GM23338 (cell line): ENCODE data around the gene FOXP4. TPM values are rescaled to one million over a fixed set of nuclear protein-coding genes. Genes with fewer than 3 reads are reported as not detected.
A peak's percentile ranks its signal among the peaks of the same experiment; 100 is the strongest.

Experiments
- ATAC-seq: fragments of 200-7000 bp; cut with Tn5 transposase; 3 replicates; pipeline ENCODE4 v1.9.1; 2020
- DNase-seq: peaks from one replicate; pipeline ENCODE4 v3.0.0-alpha.2; 2015; ENCODE audit warnings: low spot score
- H2AFZ ChIP-seq: fragments of 200-600 bp; sonication (generic); 2 replicates; pipeline ENCODE4 v1.8.0; 2016; ENCODE audit warnings: antibody characterized with exemption, mild to moderate bottlenecking, moderate library complexity
- H3F3A ChIP-seq: fragments of 200-600 bp; sonication (generic); replicated peaks from 2 replicates; pipeline ENCODE4 v1.8.0; 2017; ENCODE audit warnings: antibody characterized with exemption, mixed run types, low read depth
- H3K27ac ChIP-seq: fragments of 200-600 bp; sonication (generic); 2 replicates; pipeline ENCODE4 v1.6.1; 2016; ENCODE audit warnings: low read depth
- H3K27me3 ChIP-seq: fragments of 200-600 bp; sonication (generic); 2 replicates; pipeline ENCODE4 v1.8.0; 2016; ENCODE audit warnings: mild to moderate bottlenecking, mixed run types, moderate library complexity; ENCODE audit not compliant: insufficient read depth
- H3K36me3 ChIP-seq: fragments of 200-600 bp; sonication (generic); 2 replicates; pipeline ENCODE4 v1.8.0; 2016; ENCODE audit warnings: mild to moderate bottlenecking; ENCODE audit not compliant: insufficient read depth
- H3K4me1 ChIP-seq: fragments of 200-600 bp; sonication (generic); 2 replicates; pipeline ENCODE4 v1.8.0; 2016; ENCODE audit warnings: mild to moderate bottlenecking, moderate library complexity; ENCODE audit not compliant: insufficient read depth
- H3K4me2 ChIP-seq: fragments of 200-600 bp; sonication (generic); 2 replicates; pipeline ENCODE4 v1.7.1; 2017; ENCODE audit warnings: mixed run types
- H3K4me3 ChIP-seq: fragments of 200-600 bp; sonication (generic); 2 replicates; pipeline ENCODE4 v1.6.1; 2016; ENCODE audit warnings: mixed run types
- H3K79me2 ChIP-seq: fragments of 200-600 bp; sonication (generic); replicated peaks from 2 replicates; pipeline ENCODE4 v1.8.0; 2017; ENCODE audit warnings: mild to moderate bottlenecking; ENCODE audit not compliant: insufficient read depth
- H3K9me2 ChIP-seq: fragments of 200-600 bp; sonication (generic); 2 replicates; pipeline ENCODE4 v1.8.0; 2017; ENCODE audit not compliant: insufficient read depth
- H4K20me1 ChIP-seq: fragments of 200-600 bp; sonication (generic); replicated peaks from 2 replicates; pipeline ENCODE4 v1.8.0; 2017; ENCODE audit warnings: mild to moderate bottlenecking; ENCODE audit not compliant: insufficient read depth
- H3K27ac Mint-ChIP-seq: 2 replicates; pipeline ENCODE4 v1.8.0; 2020; ENCODE audit warnings: inconsistent platforms, mild to moderate bottlenecking, moderate library complexity, mixed read lengths
- H3K27me3 Mint-ChIP-seq: 3 replicates; pipeline ENCODE4 v1.8.0; 2022; ENCODE audit warnings: low read depth, mild to moderate bottlenecking, moderate library complexity, mixed read lengths, inconsistent platforms; ENCODE audit not compliant: insufficient read depth, poor library complexity
- H3K36me3 Mint-ChIP-seq: 3 replicates; pipeline ENCODE4 v1.8.0; 2021; ENCODE audit warnings: low read depth, mild to moderate bottlenecking, inconsistent platforms, moderate library complexity, mixed read lengths
- H3K4me1 Mint-ChIP-seq: 3 replicates; pipeline ENCODE4 v1.8.0; 2020; ENCODE audit warnings: mild to moderate bottlenecking, inconsistent platforms, mixed read lengths
- H3K4me3 Mint-ChIP-seq: 3 replicates; pipeline ENCODE4 v1.8.0; 2021; ENCODE audit warnings: moderate library complexity, mild to moderate bottlenecking, inconsistent platforms, mixed read lengths
- H3K9me3 Mint-ChIP-seq: 3 replicates; pipeline ENCODE4 v1.8.0; 2020; ENCODE audit warnings: moderate library complexity, mild to moderate bottlenecking, inconsistent platforms, mixed read lengths
- CREB1 ChIP-seq: fragments of 250-450 bp; sonication (Bioruptor Pico); IDR thresholded peaks from 2 replicates; pipeline ENCODE4 v1.5.0; 2020; ENCODE audit warnings: low read depth, mild to moderate bottlenecking, moderate library complexity
- EZH2 ChIP-seq: fragments of 200-600 bp; sonication (generic); IDR thresholded peaks from one replicate; pipeline ENCODE4 v1.8.0; 2017; ENCODE audit warnings: antibody characterized with exemption, mild to moderate bottlenecking, low read depth; ENCODE audit not compliant: unreplicated experiment
- EZH2phosphoT487 ChIP-seq: fragments of 200-600 bp; sonication (generic); IDR thresholded peaks from one replicate; pipeline ENCODE4 v1.8.1; 2018; ENCODE audit warnings: antibody characterized with exemption; ENCODE audit not compliant: unreplicated experiment
- JUNB ChIP-seq: IDR thresholded peaks from one replicate; pipeline ENCODE4 v1.6.1; 2016; ENCODE audit warnings: antibody characterized with exemption; ENCODE audit not compliant: unreplicated experiment
- NANOG ChIP-seq: IDR thresholded peaks from 2 replicates; pipeline ENCODE4 v1.6.1; 2016; ENCODE audit warnings: antibody characterized with exemption, borderline replicate concordance
- POLR2AphosphoS5 ChIP-seq: IDR thresholded peaks from 2 replicates; pipeline ENCODE4 v1.6.1; 2016; ENCODE audit warnings: antibody characterized with exemption, low read depth
- STAT1 ChIP-seq: IDR thresholded peaks from one replicate; pipeline ENCODE4 v1.6.1; 2016; ENCODE audit warnings: antibody characterized with exemption; ENCODE audit not compliant: unreplicated experiment
- ZNF114 ChIP-seq: fragments of 250-450 bp; sonication (Bioruptor Pico); IDR thresholded peaks from 2 replicates; pipeline ENCODE4 v1.5.0; 2020; ENCODE audit warnings: mild to moderate bottlenecking, moderate library complexity
- ZNF331 ChIP-seq: fragments of 250-450 bp; sonication (Bioruptor Pico); IDR thresholded peaks from 2 replicates; pipeline ENCODE4 v1.5.0; 2020; ENCODE audit warnings: low read depth, mild to moderate bottlenecking, moderate library complexity
- polyA plus RNA-seq: library from polyadenylated mRNA; unstranded; fragments of >200 nt; fragmentation: Nextera tagmentation; extraction: Ambion mirVana; gene quantifications from 2 replicates; pipeline ENCODE4 v1.2.1, GENCODE V29; 2016
- total RNA-seq: library from RNA; depleted of rRNA; stranded (reverse); fragments of >200 nt; shearing (Covaris generic); gene quantifications from 2 replicates; pipeline ENCODE4 v1.2.3, GENCODE V29; 2014
- TF ChIP-seq, protein P1 (sequence below): IDR thresholded peaks from 2 replicates; pipeline ENCODE4 v1.6.1; 2016; ENCODE audit warnings: antibody characterized with exemption
- TF ChIP-seq, protein P2 (sequence below): IDR thresholded peaks from one replicate; pipeline ENCODE4 v1.6.1; 2018; ENCODE audit warnings: antibody characterized with exemption; ENCODE audit not compliant: unreplicated experiment
- TF ChIP-seq, protein P3 (sequence below): fragments of 250-450 bp; sonication (Bioruptor Pico); IDR thresholded peaks from 2 replicates; pipeline ENCODE4 v1.5.0; 2020; ENCODE audit warnings: mild to moderate bottlenecking, moderate library complexity

The FOXP4 gene
- total and polyA plus RNA-seq, 2 experiments from 2014 or later, result 5.1 to 13.5 TPM

DNA sequence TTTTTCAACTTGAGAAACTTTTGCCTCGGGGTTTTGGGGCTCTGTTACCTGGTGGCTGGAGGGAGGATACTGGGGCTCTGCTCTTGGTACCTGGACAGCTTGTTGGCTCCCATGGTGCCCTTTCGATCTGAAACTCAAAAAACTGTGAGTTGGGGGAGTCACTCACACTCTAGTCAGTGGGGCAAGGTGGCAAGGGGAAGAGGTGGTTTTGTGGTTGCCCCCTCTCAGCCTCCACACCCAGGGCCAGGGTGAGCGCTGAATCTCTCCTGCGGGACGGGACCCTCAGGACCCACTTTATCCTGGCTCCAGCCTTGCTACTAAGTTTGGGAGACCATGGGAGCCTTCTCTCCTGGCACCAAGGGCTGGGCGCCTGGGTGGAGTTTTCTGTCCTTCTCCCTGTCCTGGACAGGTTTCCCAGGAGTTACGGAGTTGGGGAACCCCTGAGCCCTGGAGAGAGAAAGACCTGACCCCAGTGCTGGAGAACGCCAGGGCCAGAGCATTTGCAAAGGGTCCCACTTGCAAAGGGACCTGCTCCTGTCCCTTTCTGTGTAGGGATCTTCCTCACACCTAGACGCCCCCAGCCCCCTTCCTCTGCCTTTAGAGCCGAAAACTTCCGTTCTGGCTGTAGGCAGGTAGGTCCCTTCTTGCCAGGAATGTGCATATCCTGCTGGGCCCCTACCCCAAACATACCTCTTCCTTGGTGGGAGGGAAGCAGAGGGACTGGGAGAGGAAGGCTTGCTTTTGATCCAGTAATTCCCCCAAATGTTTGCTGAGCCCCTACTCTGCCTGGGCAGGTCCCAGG lies 2.9 kb downstream of the FOXP4 start:
- Histone ChIP-seq H3K79me2 (peaks cover 58% of the 10 kb centered on the region), H4K20me1 (peaks cover 8% of the 10 kb centered on the region; the same call in 1 of the 2 replicates)
- peak; percentile 3 for ATAC-seq

More for the DNA sequence above, 2.9 kb downstream of the FOXP4 start:
- Mint-ChIP-seq H3K4me3 (peak overlapping the region; percentile 94), H3K9me3 (no peaks in the 10 kb centered on the region; the same call in 2 of the 3 replicates), H3K36me3 (peaks cover 21% of the 10 kb centered on the region), H3K27ac (no peak overlapping the region), H3K4me1 (peaks cover 68% of the 10 kb centered on the region), H3K27me3 (peaks cover 80% of the 10 kb centered on the region)
- Histone ChIP-seq H3K9me2 (no peaks in the 10 kb centered on the region), H3K4me3 (peak overlapping the region; percentile 92), H3F3A (peaks cover 28% of the 10 kb centered on the region), H3K4me2 (peak overlapping the region; percentile 96), H3K27me3 (peaks cover 86% of the 10 kb centered on the region), H2AFZ (no peak overlapping the region), H3K4me1 (peaks cover 62% of the 10 kb centered on the region), H3K27ac (no peak overlapping the region), H3K36me3 (no peaks in the 10 kb centered on the region)
- peak; percentile 84 for DNase-seq
- TF ChIP-seq, protein P1, sequence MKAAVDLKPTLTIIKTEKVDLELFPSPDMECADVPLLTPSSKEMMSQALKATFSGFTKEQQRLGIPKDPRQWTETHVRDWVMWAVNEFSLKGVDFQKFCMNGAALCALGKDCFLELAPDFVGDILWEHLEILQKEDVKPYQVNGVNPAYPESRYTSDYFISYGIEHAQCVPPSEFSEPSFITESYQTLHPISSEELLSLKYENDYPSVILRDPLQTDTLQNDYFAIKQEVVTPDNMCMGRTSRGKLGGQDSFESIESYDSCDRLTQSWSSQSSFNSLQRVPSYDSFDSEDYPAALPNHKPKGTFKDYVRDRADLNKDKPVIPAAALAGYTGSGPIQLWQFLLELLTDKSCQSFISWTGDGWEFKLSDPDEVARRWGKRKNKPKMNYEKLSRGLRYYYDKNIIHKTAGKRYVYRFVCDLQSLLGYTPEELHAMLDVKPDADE, result peak; percentile 54; the same call in 1 of the 2 replicates
- no peak for TF ChIP-seq EZH2
- TF ChIP-seq POLR2AphosphoS5, result peak; percentile 43; the same call in 1 of the 2 replicates
- TF ChIP-seq ZNF114 (CRISPR knock-in tag), result no peak
- no peak for TF ChIP-seq EZH2phosphoT487
- TF ChIP-seq STAT1, result no peak
- TF ChIP-seq, protein P2, sequence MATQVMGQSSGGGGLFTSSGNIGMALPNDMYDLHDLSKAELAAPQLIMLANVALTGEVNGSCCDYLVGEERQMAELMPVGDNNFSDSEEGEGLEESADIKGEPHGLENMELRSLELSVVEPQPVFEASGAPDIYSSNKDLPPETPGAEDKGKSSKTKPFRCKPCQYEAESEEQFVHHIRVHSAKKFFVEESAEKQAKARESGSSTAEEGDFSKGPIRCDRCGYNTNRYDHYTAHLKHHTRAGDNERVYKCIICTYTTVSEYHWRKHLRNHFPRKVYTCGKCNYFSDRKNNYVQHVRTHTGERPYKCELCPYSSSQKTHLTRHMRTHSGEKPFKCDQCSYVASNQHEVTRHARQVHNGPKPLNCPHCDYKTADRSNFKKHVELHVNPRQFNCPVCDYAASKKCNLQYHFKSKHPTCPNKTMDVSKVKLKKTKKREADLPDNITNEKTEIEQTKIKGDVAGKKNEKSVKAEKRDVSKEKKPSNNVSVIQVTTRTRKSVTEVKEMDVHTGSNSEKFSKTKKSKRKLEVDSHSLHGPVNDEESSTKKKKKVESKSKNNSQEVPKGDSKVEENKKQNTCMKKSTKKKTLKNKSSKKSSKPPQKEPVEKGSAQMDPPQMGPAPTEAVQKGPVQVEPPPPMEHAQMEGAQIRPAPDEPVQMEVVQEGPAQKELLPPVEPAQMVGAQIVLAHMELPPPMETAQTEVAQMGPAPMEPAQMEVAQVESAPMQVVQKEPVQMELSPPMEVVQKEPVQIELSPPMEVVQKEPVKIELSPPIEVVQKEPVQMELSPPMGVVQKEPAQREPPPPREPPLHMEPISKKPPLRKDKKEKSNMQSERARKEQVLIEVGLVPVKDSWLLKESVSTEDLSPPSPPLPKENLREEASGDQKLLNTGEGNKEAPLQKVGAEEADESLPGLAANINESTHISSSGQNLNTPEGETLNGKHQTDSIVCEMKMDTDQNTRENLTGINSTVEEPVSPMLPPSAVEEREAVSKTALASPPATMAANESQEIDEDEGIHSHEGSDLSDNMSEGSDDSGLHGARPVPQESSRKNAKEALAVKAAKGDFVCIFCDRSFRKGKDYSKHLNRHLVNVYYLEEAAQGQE, result no peak
- TF ChIP-seq ZNF331 (CRISPR knock-in tag), result no peak
- no peak for TF ChIP-seq JUNB
- TF ChIP-seq, protein P3, sequence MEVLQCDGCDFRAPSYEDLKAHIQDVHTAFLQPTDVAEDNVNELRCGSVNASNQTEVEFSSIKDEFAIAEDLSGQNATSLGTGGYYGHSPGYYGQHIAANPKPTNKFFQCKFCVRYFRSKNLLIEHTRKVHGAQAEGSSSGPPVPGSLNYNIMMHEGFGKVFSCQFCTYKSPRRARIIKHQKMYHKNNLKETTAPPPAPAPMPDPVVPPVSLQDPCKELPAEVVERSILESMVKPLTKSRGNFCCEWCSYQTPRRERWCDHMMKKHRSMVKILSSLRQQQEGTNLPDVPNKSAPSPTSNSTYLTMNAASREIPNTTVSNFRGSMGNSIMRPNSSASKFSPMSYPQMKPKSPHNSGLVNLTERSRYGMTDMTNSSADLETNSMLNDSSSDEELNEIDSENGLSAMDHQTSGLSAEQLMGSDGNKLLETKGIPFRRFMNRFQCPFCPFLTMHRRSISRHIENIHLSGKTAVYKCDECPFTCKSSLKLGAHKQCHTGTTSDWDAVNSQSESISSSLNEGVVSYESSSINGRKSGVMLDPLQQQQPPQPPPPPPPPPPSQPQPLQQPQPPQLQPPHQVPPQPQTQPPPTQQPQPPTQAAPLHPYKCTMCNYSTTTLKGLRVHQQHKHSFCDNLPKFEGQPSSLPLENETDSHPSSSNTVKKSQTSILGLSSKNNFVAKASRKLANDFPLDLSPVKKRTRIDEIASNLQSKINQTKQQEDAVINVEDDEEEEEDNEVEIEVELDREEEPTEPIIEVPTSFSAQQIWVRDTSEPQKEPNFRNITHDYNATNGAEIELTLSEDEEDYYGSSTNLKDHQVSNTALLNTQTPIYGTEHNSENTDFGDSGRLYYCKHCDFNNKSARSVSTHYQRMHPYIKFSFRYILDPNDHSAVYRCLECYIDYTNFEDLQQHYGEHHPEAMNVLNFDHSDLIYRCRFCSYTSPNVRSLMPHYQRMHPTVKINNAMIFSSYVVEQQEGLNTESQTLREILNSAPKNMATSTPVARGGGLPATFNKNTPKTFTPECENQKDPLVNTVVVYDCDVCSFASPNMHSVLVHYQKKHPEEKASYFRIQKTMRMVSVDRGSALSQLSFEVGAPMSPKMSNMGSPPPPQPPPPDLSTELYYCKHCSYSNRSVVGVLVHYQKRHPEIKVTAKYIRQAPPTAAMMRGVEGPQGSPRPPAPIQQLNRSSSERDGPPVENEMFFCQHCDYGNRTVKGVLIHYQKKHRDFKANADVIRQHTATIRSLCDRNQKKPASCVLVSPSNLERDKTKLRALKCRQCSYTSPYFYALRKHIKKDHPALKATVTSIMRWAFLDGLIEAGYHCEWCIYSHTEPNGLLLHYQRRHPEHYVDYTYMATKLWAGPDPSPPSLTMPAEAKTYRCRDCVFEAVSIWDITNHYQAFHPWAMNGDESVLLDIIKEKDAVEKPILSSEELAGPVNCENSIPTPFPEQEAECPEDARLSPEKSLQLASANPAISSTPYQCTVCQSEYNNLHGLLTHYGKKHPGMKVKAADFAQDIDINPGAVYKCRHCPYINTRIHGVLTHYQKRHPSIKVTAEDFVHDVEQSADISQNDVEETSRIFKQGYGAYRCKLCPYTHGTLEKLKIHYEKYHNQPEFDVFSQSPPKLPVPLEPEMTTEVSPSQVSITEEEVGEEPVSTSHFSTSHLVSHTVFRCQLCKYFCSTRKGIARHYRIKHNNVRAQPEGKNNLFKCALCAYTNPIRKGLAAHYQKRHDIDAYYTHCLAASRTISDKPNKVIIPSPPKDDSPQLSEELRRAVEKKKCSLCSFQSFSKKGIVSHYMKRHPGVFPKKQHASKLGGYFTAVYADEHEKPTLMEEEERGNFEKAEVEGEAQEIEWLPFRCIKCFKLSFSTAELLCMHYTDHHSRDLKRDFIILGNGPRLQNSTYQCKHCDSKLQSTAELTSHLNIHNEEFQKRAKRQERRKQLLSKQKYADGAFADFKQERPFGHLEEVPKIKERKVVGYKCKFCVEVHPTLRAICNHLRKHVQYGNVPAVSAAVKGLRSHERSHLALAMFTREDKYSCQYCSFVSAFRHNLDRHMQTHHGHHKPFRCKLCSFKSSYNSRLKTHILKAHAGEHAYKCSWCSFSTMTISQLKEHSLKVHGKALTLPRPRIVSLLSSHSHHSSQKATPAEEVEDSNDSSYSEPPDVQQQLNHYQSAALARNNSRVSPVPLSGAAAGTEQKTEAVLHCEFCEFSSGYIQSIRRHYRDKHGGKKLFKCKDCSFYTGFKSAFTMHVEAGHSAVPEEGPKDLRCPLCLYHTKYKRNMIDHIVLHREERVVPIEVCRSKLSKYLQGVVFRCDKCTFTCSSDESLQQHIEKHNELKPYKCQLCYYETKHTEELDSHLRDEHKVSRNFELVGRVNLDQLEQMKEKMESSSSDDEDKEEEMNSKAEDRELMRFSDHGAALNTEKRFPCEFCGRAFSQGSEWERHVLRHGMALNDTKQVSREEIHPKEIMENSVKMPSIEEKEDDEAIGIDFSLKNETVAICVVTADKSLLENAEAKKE (CRISPR knock-in tag), result no peak
- no peak for TF ChIP-seq NANOG
- no peak for TF ChIP-seq CREB1 (CRISPR knock-in tag)
